SK-N-SH treated with all-trans-retinoic acid at 6 μM for 48 hours (cell line): ENCODE data around the gene ZBED4.

Experiments
- ATAC-seq: fragments of 200-7000 bp; cut with Tn5 transposase; 3 replicates; pipeline ENCODE4 v1.9.1; 2020; ENCODE audit warnings: mild to moderate bottlenecking, moderate library complexity
- BACH2 ChIP-seq: fragments of 250-450 bp; sonication (Bioruptor Pico); IDR thresholded peaks from 2 replicates; pipeline ENCODE4 v1.9.0; 2021; ENCODE audit warnings: mild to moderate bottlenecking, borderline replicate concordance
- CREB5 ChIP-seq: fragments of 250-450 bp; sonication (Bioruptor Pico); IDR thresholded peaks from 2 replicates; pipeline ENCODE4 v1.5.1; 2020; ENCODE audit warnings: low read depth, mild to moderate bottlenecking, moderate library complexity
- CSDC2 ChIP-seq: fragments of 250-450 bp; sonication (Bioruptor Pico); IDR thresholded peaks from 2 replicates; pipeline ENCODE4 v1.5.0; 2020; ENCODE audit warnings: mild to moderate bottlenecking, moderate library complexity
- CSRNP3 ChIP-seq: fragments of 250-450 bp; sonication (Bioruptor Pico); IDR thresholded peaks from 2 replicates; pipeline ENCODE4 v1.5.1; 2021; ENCODE audit warnings: mild to moderate bottlenecking, moderate library complexity
- ESRRG ChIP-seq: fragments of 250-450 bp; sonication (Bioruptor Pico); IDR thresholded peaks from 2 replicates; pipeline ENCODE4 v1.6.1; 2021; ENCODE audit warnings: mild to moderate bottlenecking
- GLIS3 ChIP-seq: fragments of 250-450 bp; sonication (Bioruptor Pico); IDR thresholded peaks from 2 replicates; pipeline ENCODE4 v1.5.0; 2020; ENCODE audit warnings: mild to moderate bottlenecking, moderate library complexity
- ISL1 ChIP-seq: fragments of 250-450 bp; sonication (Bioruptor Pico); IDR thresholded peaks from 2 replicates; pipeline ENCODE4 v2.1.2; 2022; ENCODE audit warnings: mild to moderate bottlenecking, moderate library complexity
- OSR1 ChIP-seq: fragments of 250-450 bp; sonication (Bioruptor Pico); IDR thresholded peaks from 2 replicates; pipeline ENCODE4 v1.8.0; 2022; ENCODE audit warnings: moderate library complexity, mild to moderate bottlenecking, inconsistent platforms
- PATZ1 ChIP-seq: fragments of 250-450 bp; sonication (Bioruptor Pico); IDR thresholded peaks from 2 replicates; pipeline ENCODE4 v1.8.0; 2020; ENCODE audit warnings: mild to moderate bottlenecking, moderate library complexity, borderline replicate concordance
- PPARA ChIP-seq: fragments of 250-450 bp; sonication (Bioruptor Pico); IDR thresholded peaks from 2 replicates; pipeline ENCODE4 v1.5.0; 2020; ENCODE audit warnings: mild to moderate bottlenecking, borderline replicate concordance
- RARB ChIP-seq: fragments of 250-450 bp; sonication (Bioruptor Pico); IDR thresholded peaks from 2 replicates; pipeline ENCODE4 v1.8.0; 2021; ENCODE audit warnings: mild to moderate bottlenecking, moderate library complexity
- SNAI2 ChIP-seq: fragments of 250-450 bp; sonication (Bioruptor Pico); IDR thresholded peaks from 2 replicates; pipeline ENCODE4 v1.5.0; 2020; ENCODE audit warnings: mild to moderate bottlenecking, moderate library complexity
- TCF4 ChIP-seq: fragments of 250-450 bp; sonication (Bioruptor Pico); IDR thresholded peaks from 2 replicates; pipeline ENCODE4 v1.8.0; 2021; ENCODE audit warnings: mild to moderate bottlenecking, moderate library complexity, borderline replicate concordance
- TOX ChIP-seq: fragments of 250-450 bp; sonication (Bioruptor Pico); IDR thresholded peaks from 2 replicates; pipeline ENCODE4 v1.8.0; 2021; ENCODE audit warnings: mild to moderate bottlenecking, moderate library complexity, borderline replicate concordance
- ZC3H10 ChIP-seq: fragments of 250-450 bp; sonication (Bioruptor Pico); IDR thresholded peaks from 2 replicates; pipeline ENCODE4 v1.5.1; 2021; ENCODE audit warnings: mild to moderate bottlenecking, moderate library complexity
- ZFP3 ChIP-seq: fragments of 250-450 bp; sonication (Bioruptor Pico); IDR thresholded peaks from 2 replicates; pipeline ENCODE4 v1.5.0; 2020; ENCODE audit warnings: mild to moderate bottlenecking, moderate library complexity
- ZNF70 ChIP-seq: fragments of 450-650 bp; formaldehyde crosslinking; IDR thresholded peaks from 2 replicates; pipeline ENCODE4 v1.5.0; 2020; ENCODE audit warnings: mild to moderate bottlenecking, moderate library complexity
- ZNF8 ChIP-seq: fragments of 450-650 bp; formaldehyde crosslinking; IDR thresholded peaks from 2 replicates; pipeline ENCODE4 v1.5.0; 2020; ENCODE audit warnings: mild to moderate bottlenecking, moderate library complexity
- TF ChIP-seq, protein P1 (sequence below): fragments of 250-450 bp; sonication (Bioruptor Pico); IDR thresholded peaks from 2 replicates; pipeline ENCODE4 v1.5.0; 2020; ENCODE audit warnings: mild to moderate bottlenecking, moderate library complexity

The ZBED4 gene

GRCh38 chr22:49856766-49857618 is 3.3 kb downstream of the ZBED4 start:
- TF ChIP-seq PATZ1 (CRISPR knock-in tag) (no peak), TCF4 (CRISPR knock-in tag) (no peak), GLIS3 (CRISPR knock-in tag) (no peak), BACH2 (CRISPR knock-in tag) (no peak)
- ATAC-seq: no peak

GRCh38 chr22:49858827-49859226 is 5.2 kb downstream of the ZBED4 start:
- no peak for TF ChIP-seq PPARA (CRISPR knock-in tag)
- no peak for TF ChIP-seq SNAI2
- TF ChIP-seq, protein P1, sequence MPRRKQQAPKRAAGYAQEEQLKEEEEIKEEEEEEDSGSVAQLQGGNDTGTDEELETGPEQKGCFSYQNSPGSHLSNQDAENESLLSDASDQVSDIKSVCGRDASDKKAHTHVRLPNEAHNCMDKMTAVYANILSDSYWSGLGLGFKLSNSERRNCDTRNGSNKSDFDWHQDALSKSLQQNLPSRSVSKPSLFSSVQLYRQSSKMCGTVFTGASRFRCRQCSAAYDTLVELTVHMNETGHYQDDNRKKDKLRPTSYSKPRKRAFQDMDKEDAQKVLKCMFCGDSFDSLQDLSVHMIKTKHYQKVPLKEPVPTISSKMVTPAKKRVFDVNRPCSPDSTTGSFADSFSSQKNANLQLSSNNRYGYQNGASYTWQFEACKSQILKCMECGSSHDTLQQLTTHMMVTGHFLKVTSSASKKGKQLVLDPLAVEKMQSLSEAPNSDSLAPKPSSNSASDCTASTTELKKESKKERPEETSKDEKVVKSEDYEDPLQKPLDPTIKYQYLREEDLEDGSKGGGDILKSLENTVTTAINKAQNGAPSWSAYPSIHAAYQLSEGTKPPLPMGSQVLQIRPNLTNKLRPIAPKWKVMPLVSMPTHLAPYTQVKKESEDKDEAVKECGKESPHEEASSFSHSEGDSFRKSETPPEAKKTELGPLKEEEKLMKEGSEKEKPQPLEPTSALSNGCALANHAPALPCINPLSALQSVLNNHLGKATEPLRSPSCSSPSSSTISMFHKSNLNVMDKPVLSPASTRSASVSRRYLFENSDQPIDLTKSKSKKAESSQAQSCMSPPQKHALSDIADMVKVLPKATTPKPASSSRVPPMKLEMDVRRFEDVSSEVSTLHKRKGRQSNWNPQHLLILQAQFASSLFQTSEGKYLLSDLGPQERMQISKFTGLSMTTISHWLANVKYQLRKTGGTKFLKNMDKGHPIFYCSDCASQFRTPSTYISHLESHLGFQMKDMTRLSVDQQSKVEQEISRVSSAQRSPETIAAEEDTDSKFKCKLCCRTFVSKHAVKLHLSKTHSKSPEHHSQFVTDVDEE (CRISPR knock-in tag): no peak
- TF ChIP-seq OSR1 (CRISPR knock-in tag): no peak
- no peak for TF ChIP-seq ZNF70
- no peak for TF ChIP-seq PATZ1 (CRISPR knock-in tag)
- no peak for TF ChIP-seq GLIS3 (CRISPR knock-in tag)
- TF ChIP-seq ZFP3 (CRISPR knock-in tag): no peak
- no peak for ATAC-seq

DNA sequence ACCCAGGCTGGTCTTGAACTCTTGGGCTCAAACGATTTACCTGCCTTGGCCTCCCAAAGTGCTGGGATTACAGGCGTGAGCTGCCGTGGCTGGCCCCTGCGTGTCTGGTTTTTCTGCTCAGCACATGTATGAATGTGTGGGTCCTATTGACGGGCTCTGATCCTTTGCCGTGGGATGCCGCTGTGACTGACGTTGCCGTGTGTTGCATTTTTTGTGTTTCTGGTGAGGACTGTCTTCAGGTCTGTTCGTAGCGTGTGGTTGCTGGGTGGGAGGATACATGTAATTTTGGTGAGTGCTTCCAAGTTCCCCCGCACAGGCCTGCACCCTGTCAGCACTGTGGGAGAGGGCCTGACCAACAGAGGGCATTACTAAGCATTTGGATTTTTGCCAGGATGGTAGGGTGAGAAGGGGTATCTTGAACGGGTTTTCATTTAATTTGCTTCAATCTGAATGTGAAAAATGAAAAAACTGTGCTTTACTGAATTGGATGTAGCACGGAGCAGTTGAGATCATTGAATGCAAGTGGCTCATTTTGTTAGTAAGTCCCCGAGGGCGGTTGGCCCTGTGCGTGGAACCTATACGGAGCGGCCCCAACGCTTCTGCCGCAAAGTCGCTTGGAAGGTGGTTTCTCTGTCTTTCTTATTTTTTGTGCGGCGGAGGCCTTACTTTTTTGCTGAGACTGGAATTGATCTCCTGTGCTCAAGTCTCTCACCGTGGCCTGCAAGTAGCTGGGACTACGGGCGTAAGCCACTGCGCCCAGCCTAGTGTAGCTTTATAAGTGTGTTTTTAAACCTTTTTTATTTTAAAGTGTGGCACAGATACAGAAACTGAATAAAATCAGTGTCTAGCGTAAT is 8.2 kb downstream of the ZBED4 start:
- peak; percentile 30; the same call in 2 of the 3 replicates for ATAC-seq
- TF ChIP-seq ZNF8 (no peak), ESRRG (CRISPR knock-in tag) (no peak), SNAI2 (no peak), CREB5 (CRISPR knock-in tag) (no peak), BACH2 (CRISPR knock-in tag) (no peak), TCF4 (CRISPR knock-in tag) (no peak), ISL1 (CRISPR knock-in tag) (no peak), ZNF70 (no peak), GLIS3 (CRISPR knock-in tag) (no peak), PATZ1 (CRISPR knock-in tag) (no peak), ZC3H10 (CRISPR knock-in tag) (no peak)

GRCh38 chr22:49862496-49862776 is 8.8 kb downstream of the ZBED4 start:
- TF ChIP-seq CSRNP3 (CRISPR knock-in tag): no peak
- TF ChIP-seq CSDC2: no peak
- no peak for TF ChIP-seq RARB (CRISPR knock-in tag)
- no peak for TF ChIP-seq TOX (CRISPR knock-in tag)
- ATAC-seq: no peak
